GM10266 (cell line): ENCODE measurements around the gene RPGRIP1.

Experiments used
- DNase-seq: peaks from one replicate; pipeline ENCODE4 v3.0.0; 2012; ENCODE audit errors: extremely low spot score
- CTCF ChIP-seq: IDR thresholded peaks from 2 replicates; pipeline ENCODE4 v1.5.1; 2012; ENCODE audit warnings: mild to moderate bottlenecking, low read depth; ENCODE audit not compliant: control insufficient read depth, insufficient read depth; ENCODE audit errors: missing control alignments

Gene RPGRIP1

GRCh38 chr14:21279783-21280182 is at the start of gene RPGRIP1:
Gene RPGRIP1, plus strand, starts transcription at chr14:21280083. Its CDS starts 7,894 bp downstream, at chr14:21287977.
- DNase-seq, result no peak
- no peak for TF ChIP-seq CTCF

- TF ChIP-seq CTCF, result no peak
- no peak for DNase-seq
Observed at GRCh38 chr14:21231020-21231652, 48.7 kb upstream of the RPGRIP1 start.

GRCh38 chr14:21233457-21234076 is 46.3 kb upstream of the RPGRIP1 start:
- no peak for DNase-seq
- TF ChIP-seq CTCF, result no peak

GRCh38 chr14:21234112-21234511 is 45.8 kb upstream of the RPGRIP1 start:
- no peak for TF ChIP-seq CTCF
- DNase-seq, result no peak

- no peak for DNase-seq
- no peak for TF ChIP-seq CTCF
Observed at GRCh38 chr14:21236948-21237797, 42.7 kb upstream of the RPGRIP1 start.

- TF ChIP-seq CTCF, result no peak
- no peak for DNase-seq
Observed at GRCh38 chr14:21238823-21239518, 40.9 kb upstream of the RPGRIP1 start.

GRCh38 chr14:21240417-21240816 is 39.5 kb upstream of the RPGRIP1 start:
- no peak for TF ChIP-seq CTCF
- DNase-seq, result no peak
